Measurements from ENCODE around the gene SETBP1.

SETBP1 gene

DNA sequence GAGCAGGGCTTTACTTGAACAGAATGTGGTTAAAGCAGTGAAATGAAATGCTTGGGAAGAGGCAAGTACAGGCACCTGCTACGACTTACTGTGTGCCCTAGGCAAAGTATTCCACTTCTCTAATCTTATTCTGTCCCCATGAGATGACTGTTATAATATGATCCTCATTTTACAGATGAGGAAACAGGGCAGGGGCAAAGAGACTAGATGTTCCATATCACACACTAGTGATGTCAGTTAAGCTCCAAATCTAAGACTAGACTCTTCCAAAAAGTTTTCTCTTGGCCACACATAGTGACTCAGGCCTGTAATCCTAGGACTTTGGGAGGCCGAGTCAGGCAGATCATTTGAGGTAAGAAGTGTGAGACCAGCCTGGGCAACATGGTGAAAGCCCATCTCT, 235.0 kb downstream of the SETBP1 start:
- DNase-seq = no peak

DNA sequence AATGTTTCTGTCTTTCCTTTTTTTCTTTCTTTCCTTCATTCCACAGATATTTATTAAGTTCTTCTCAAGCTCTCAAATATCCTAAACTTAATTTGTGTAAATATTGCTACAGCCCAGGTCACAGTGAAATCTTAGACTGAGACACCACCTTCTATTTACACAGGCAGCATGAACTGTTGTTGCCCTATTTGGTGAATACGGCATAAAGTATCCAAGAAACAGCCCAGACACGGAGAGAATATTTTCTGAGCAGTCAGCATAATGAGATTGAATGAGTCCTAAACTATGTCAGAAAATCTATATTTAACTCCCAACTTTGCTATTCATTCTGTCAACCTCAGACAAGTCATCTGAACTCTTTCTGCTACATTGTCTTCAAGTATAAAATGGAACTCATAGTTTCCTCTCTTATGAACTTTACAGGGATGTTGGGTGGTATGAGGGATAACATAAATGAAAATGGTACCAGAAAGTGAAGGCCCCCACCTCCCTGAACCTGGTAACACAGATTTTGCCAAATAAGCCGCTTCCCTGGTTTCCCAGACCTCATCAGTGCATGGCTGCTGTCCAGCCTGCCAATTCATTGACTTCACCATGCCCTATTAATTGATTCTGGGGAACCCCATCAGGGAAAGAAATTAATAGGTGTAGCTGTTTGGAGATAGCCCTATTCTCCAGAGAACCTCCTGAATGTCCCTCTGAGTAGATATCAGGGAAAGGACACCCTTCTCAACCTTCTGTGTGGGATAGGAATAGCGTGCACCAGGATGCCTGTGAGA, 235.9 kb downstream of the SETBP1 start:
- DNase-seq = no peak

DNA sequence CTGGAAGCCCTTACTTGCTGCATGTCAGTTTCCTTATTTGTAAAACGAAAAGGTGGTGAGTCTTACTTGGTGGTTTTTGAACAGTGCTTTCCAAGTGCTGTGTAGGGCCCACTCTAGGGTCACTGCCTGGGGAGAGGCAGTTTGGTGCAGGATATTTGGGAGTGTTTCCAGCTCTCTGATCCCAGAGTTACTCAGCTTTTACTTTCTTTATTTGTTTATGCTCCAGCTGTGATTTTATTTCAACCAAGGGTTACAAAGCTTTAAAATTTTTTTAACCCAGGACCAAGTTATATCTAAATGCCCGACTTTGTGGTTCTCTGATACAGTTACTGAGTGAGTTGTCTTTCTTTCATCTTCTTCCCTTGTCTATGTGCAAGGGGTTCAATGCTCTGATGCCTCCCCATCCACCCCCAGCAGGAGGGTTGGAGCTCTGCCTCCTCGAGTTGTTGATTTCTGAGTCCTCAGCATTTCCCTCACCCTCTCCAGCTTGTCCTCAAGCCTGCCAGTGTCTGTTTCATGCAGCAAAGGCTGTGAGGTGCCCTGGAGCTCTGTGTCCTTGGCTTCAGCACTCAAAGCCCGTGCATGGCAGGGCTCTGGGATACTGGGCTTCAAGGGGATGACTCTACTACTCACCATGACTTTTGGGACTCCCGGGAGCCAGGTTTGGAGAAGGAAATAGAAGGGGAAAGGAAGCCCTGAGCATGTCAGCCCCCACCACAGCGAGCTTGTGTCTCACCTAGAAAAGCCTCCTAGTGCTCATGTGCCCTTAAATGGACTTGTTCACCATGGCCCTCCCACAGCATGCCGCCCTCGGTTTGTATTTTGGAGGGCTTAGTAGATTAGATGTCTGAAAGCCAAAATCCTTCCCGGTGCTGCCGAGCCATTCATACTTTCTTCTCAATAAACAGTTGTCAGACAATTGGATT, 236.8 kb downstream of the SETBP1 start:
- DNase-seq = no peak

DNA sequence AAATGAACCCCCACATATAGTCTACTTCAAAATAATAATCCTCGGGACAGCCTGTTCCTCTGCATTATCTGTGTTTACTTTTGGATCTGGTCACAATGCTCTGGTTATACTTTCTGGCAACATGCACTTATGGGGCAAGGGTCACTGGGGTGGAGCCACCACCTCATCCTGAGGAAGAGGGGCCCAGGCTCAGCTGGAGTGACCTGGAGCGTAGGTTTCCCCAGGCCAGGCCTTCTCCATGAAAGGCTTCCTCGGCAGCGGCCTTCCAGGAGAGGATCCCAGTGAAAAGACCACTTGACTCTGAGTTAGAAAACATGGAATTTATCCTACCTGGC, 237.4 kb downstream of the SETBP1 start:
- no peak for DNase-seq

DNA sequence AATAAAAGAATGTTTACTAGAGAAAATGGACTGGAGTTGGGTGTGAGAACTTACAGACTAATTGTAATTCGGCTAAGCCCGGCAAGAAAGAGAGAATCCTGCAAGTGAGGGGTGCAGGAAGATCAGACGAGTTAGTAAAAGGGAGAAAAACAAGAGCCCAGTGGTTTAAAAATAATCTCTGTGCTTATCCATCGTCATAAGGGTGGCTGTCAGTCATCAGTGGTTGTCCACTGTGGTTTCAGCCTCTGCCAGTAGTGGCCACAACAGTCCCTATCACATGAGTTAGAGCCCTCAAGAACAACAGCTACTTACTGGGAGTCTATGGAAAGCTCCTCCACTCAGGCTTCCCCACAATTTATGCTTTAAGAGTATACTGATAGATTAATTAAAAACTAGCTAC, 239.8 kb downstream of the SETBP1 start:
- no peak for DNase-seq

DNA sequence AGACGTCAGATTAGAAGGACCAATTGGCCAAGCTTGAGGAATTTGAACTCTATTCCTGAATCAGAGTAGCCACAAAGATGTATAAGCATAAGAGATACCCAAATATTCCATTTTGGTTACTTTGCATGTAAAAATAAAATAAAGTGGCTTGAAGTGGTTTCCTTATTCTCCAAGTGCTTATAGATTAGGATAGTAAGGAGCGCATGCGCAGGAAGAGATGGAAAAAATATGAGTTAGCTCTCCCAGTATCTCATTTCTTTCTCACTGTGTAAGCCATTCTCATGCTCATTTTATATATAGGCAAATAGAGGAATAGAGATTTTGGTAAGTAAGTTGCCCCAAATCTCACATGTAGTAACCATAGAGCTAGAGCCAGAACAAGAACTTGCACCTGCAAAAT, 241.3 kb downstream of the SETBP1 start:
- DNase-seq = no peak

DNA sequence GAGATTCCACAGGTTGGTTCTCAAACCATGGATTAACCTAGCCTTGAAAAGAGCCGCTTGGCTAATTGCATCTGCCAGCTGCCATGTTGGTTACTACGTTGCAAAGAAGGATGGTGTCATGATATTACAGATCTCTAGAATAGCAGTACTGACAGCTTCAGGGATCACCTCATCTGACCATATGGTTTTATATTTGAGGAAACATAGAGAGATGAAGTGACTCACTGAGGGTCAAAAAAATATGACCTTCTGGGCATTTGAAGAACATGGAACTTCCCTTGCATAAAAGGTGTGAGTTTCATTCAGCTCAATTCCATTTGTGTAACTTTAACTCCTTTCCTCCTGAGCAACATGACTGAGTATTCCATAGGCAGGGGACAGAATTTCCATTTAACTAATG, 242.3 kb downstream of the SETBP1 start:
- DNase-seq = no peak

DNA sequence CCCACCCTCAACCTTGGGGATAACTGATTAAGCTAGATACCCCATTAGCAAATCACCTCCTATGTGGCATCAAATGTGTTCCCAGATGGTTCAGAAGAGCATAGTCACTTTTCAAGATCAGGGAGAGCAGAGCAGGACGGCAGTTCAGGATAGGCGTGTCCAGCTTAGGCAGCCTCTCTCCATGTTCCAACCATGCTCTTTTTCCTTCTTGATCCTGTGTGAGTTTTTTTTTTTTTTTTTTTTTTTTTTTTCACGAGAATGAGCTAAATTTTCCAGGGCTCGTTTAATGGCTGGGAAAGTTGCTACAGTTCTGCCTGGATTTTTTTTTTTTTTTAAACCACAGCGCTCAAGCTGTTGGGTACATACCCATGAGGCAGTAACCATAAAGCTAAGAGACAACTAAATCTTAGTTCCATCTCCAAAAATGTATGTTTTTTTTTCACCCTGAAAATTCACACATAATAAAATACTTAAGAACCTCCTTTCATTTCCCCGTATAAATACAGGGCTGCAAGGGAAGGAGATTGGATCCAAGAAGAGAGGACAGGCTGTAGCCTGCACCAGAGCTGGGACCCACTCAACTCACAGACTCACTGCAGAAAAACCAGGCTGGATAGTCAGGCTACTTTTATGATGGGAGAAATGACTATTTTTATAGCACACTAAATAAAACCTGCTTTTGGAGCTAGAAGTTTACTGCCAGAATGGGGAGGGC, 244.3 kb downstream of the SETBP1 start:
- DNase-seq = no peak

DNA sequence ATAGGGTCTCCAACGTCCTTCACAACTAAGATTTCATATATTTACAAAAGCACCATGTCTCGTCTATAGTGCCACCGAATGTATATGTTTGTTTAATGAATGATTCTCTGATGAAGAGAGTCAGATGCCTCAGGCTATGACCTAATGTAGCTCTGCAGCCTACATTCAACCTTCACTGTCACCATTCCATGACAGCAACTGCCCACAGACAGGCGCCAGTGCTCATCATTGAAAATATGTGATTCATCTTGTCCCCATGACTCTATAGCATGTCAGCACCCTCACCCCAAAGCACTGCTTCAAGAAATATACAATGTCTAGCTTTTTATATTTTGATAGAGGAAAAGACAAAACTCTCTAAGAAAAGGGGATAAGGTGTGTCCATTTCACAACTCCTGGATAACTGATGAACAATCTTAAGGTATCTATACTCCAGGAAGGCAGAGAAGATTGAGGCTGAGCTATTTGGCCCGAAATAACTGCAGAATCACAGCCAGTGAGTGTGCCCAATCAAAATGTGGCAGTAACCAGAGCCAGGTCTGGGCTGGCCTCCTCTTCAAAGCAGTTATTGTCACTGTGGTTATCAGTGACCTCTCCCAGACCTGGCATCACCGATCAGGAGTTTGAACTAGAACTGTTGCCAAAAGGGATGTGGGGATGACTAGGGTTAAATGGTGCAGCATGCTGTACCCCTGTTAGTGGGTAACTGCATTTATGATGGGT, 246.6 kb downstream of the SETBP1 start:
- no peak for DNase-seq

DNA sequence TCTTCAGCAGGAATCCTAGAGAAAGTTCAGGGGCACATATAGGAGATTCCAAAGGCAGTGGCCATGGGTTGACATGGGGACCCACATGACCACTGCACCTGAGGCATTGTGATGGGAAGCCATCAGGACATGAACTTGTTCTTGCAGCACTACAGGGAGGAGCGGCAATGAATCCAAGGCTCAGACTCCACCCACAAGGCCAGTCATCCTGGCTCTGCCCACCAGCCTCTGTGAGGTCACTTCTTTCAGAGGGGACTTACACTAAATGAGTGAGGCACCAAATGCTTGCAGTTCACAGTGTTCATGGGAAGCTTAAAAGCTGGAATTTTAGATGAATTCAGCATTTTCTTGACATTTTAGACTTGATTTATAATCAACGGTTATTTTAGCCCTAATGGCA, 254.2 kb downstream of the SETBP1 start:
- no peak for DNase-seq

DNA sequence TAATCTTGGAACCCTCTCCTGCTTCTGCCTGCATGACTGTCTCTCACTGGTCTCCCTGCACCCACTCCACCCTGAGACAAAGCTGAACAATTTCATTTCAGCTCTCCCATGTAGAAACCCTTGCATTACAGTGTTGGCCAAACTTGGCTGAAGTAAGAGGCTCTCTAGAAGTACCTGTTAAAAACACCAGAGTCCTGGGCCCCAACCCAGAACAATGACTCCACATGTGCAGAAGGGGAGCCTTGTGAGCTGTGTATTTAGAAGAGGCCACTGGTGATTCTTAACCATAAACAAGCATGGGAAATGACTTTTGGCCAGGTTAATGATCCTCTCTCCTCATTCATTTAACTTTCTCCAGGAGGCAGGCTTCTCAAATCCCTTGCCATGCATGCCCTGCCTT, 254.8 kb downstream of the SETBP1 start:
- DNase-seq = no peak

DNA sequence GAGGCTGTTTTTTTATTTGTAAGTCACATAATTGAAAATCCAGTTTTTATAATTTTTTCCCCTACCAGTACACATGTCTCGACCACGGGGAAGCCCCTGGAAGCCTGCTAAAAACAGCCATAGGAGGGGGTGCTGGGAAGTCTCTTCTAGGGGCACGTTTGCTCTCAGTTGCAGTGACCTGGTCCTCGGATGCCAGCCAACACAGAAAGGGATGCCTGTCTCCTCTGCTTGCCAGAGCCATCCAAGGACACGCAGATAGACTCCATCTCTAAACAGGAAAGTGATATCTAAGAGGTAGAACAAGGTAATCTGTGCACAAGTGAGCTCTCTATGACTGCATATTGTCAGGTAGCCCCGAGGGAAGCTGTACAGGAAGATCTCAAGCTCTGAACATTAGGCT, 255.8 kb downstream of the SETBP1 start:
- no peak for DNase-seq

DNA sequence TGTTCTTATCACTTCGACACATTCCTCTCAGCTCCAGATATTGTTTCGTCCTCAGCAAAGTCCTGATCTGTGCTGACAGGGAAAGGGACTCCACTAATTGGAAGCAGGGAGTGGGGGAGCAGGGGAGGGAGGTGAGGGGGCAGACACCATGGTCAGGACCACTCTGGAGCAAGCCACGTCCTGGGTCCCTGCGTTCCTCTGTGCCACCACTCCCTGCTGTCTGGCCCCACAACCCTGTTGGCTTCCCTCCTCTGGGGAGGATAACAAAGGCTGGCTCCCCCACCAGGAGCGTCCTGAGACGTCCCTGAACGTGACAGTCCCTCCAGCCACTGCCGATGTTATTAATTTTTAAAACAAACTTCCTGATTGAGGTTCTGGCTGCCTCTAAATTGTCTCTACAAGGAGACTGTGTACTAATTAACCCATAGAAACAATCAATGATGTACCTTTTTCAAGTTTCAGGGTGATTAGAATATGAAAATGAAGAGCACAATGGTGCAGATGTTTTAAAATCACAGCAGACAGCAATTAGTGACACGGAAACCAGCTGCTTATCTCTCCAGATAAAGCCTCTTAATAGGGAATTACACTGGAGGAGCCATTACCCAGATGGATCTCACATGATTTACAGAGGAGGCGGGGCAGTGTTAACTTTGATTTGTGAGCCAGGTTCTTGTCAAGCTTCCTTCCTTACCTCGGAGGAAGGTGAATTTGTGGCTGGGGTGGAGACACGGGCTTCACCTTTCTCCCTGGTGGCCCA, 257.5 kb downstream of the SETBP1 start:
- no peak for DNase-seq

DNA sequence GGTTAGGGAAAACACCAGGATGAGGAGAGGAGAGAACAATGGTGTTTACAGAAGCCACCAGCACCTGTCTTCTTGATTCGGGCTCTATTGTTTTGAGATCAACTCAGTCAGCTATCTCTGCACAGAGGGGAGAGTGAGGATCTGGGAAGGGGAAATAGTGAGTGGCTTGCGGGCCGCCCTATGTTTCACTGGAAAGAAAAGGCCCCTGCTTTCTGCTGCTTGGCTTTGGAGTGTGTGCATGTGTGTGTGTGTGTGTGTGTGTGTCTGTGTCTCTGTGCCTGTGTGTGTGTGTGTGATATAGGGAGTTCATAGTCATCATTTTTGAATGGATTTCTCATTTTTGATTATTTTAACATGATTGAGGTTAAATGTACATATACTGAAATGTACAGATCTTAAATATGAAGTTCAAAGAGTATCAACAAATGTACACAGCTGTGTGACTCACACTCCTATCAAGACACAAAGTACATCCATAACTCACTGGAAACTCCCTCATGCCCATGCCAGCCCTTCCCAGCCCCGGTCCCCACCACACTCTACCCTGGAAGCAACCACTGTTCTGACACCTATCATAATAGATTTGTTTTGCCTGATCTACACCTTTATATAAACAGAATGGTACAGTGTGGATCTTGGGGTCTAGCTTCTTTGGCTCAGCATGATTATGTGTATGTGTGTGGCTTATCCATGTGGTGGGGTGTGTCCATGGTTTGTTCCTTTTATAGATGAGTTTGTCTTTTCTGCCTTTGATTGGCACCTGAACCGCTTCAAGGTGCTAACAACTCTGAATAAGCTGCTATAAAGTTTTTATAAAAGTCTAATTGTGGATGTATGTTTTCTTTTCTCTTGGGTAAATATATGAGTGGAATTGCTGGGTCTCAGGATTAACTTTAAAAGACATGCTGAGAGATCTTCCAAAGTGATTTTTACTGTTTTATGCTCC, 258.3 kb downstream of the SETBP1 start:
- no peak for DNase-seq

DNA sequence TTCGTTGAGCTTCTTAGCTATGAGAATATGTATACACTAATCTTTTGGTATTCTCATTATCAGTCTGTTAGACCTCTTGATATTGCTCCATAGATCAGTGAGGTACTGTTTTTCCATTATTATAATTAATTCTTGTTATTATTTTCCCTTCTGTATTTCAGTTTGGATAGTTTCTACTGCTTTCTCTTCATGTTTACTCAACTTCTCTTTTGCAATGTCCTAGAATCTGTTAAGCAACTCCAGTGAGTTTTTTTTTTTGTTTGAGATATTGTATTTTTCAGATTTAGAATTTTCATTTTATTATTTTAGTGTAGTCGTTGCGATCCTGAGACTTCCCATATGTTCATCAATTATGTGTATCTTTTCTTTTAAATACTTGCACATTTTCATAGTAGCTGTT, 260.8 kb downstream of the SETBP1 start:
- DNase-seq = no peak

DNA sequence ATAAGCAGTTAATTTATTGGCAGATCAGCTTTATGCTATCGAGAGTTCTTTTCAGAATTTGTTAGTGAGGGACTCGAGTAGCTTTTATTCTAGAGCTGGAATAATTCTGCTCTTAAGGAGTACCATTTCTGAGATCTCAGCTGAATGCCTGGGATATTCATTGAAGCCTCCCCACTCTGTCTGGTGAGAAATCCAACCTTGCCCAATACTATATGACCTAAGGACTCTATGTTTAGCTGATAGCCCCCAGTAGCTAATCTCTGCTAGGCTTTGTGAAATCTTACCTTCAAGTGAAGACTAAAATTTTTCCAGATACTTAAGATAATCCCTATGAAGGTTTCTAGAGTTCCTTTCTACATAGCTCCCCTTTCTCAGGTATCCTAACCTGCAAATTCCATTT, 261.4 kb downstream of the SETBP1 start:
- DNase-seq = no peak

DNA sequence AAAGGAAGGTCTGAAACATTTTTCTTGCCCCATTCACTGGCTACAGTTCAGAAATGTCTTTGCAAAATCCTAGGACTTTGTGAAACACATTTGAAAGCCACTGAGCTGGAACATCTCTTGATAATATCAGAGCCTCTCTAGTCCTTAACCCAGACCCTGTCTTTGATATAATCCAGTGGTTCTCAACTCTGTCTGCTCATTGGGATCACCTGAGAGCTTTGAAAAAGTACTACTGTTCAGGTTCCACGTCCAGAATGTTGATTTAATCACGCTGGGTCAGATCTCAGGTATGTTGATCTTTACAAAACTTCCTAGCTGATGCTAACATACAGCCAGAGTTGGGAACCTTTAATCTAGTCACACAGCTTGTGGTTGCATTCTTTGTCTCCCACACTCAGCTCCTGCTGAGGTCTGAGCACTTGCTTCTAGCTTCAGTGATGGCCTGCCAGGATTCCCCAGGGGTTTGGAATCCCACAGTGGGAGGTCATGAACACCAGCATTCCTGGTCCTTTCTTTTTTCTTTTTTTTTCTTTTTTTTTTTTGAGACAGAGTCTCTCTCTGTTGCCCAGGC, 262.7 kb downstream of the SETBP1 start:
- no peak for DNase-seq

DNA sequence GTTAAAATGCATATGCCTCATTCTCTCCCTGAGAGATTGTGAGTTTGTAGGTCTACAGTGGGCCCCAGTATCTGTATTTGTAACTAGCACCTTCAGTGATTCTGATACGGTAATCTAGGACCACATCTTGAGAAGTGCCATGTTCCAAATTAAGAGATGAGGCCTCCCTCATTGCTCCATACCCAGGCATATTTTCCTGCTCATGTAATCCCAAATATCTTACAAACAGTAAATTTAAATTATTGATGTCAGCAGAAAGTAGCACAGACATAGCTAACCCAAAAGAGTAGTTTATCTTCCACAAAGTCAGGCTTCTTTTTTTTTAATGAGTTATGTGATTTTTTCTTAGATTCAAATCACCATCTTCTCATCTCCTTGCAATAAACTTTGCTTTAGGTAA, 263.8 kb downstream of the SETBP1 start:
- DNase-seq = no peak

DNA sequence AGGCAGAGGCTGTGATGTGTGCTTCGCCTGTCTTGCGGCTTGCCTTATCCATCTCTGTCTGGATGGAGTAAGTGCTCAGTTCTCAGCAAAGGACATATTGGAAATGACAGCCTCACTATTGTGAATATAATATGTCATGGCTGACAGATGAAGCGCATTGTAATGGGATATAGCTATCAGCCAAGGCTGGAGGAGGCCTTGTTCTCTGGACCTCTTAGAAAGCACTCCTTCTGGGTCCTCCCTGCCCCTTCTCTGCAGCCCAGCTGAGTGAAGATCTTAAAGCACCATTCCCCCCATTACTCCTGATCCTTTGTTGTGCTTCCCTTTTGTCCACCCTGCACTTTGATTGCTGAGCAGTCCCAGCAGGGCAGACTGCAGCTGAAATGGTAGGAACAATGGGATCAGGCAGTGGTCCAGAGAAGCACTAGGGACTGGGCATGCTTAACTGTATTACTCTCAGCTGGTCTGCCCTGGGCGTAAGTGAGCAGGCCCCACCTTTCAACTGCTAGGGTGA, 265.3 kb downstream of the SETBP1 start:
- DNase-seq = no peak

DNA sequence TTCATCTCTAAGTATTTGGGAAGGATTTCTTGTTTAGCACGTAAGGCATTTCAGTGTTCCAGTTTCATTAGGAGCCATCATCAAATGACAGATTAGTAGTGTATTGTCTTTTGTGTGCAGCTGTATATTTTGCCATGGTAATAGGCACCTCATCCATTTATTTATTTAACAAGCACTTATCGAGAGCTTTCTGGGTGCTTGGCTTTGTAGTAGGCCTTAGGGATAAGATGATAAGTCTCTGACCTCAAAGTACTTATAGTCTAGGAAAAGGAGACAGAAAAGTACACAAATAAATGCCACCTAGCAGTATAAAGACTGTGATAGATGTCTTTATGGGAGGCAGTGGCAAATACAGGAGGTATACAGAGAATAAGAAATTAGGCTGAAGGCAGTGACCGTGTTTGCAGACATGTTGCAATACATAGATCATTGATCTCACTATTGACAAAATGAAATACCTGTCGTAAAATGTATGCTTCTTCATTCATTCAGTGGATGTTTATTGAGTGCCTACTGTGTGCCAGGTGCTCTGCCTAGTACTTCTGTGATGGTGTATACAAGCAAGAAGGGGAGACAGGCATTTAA, 265.9 kb downstream of the SETBP1 start:
- no peak for DNase-seq
